GM18517 (cell line): ENCODE results near the gene SSBP4.

Experiments used
- ATAC-seq: cut with Tn5 transposase; IDR thresholded peaks from one replicate; pipeline ENCODE4 v1.9.1; 2021; ENCODE audit warnings: mild to moderate bottlenecking, moderate library complexity; ENCODE audit not compliant: unreplicated experiment

SSBP4 gene

GRCh38 chr19:18481505-18482222 is 62.5 kb downstream of the SSBP4 start:
- ATAC-seq, result no peak

- ATAC-seq, result no peak
Observed at GRCh38 chr19:18483119-18483890, 64.1 kb downstream of the SSBP4 start.
